CD4-positive, alpha-beta T cell treated with Interleukin-12 subunit alpha and Interleukin-12 subunit beta, for 1 hour (primary cell): ENCODE results near the gene ANKRD11.
A peak's percentile ranks its signal among the peaks of the same experiment; 100 is the strongest.
"Not testable (repeated sequence)": the region's sequence is repeated elsewhere in the genome, so short reads cannot be mapped to it uniquely, and the experiment has no call there.

Experiments
- DNase-seq: peaks from one replicate; pipeline ENCODE4 v3.0.0-alpha.2; 2020

The ANKRD11 gene

GRCh38 chr16:89401641-89402445, 88.5 kb downstream of the ANKRD11 start:
- DNase-seq = no peak

GRCh38 chr16:89401205-89401604, 89.2 kb downstream of the ANKRD11 start:
- DNase-seq = no peak

- DNase-seq = no peak
Measured at GRCh38 chr16:89400740-89401139, 89.6 kb downstream of the ANKRD11 start.

- no peak for DNase-seq
Measured at GRCh38 chr16:89398924-89399323, 91.4 kb downstream of the ANKRD11 start.

- DNase-seq = no peak
Measured at GRCh38 chr16:89397331-89397861, 93.0 kb downstream of the ANKRD11 start.

GRCh38 chr16:89396156-89396555, 94.2 kb downstream of the ANKRD11 start:
- DNase-seq = no peak

- no peak for DNase-seq
Measured at GRCh38 chr16:89395150-89396142, 94.9 kb downstream of the ANKRD11 start.

- DNase-seq = no peak
Measured at GRCh38 chr16:89393738-89394406, 96.5 kb downstream of the ANKRD11 start.

- DNase-seq = no peak
Measured at GRCh38 chr16:89392881-89393737, 97.3 kb downstream of the ANKRD11 start.

- DNase-seq = not testable (repeated sequence)
Measured at GRCh38 chr16:89390224-89390583, 100.2 kb downstream of the ANKRD11 start.

- DNase-seq = not testable (repeated sequence)
Measured at GRCh38 chr16:89389504-89390223, 100.7 kb downstream of the ANKRD11 start.

GRCh38 chr16:89388536-89388935, 101.8 kb downstream of the ANKRD11 start:
- DNase-seq = no peak

GRCh38 chr16:89386306-89387185, 103.8 kb downstream of the ANKRD11 start:
- DNase-seq = no peak

GRCh38 chr16:89385712-89386111, 104.6 kb downstream of the ANKRD11 start:
- no peak for DNase-seq

GRCh38 chr16:89384282-89384681, 106.1 kb downstream of the ANKRD11 start:
- no peak for DNase-seq

- DNase-seq = peak; percentile 23
Measured at GRCh38 chr16:89383095-89384003, 107.0 kb downstream of the ANKRD11 start.

- DNase-seq = not testable (repeated sequence)
Measured at GRCh38 chr16:89382555-89382954, 107.8 kb downstream of the ANKRD11 start.

GRCh38 chr16:89381788-89382187, 108.6 kb downstream of the ANKRD11 start:
- DNase-seq = no peak

GRCh38 chr16:89380681-89381080, 109.7 kb downstream of the ANKRD11 start:
- DNase-seq = no peak
